AG04449 (cell line): Measurements from ENCODE around the gene KRT32.

Experiments
- CTCF ChIA-PET: fragments of 350-600 bp; formaldehyde crosslinking; extraction: SDS; loops from one replicate; lab custom pipeline; 2021; ENCODE audit warnings: antibody characterized with exemption; lab: Yijun Ruan, JAX
- POLR2A ChIA-PET: fragments of 400-600, 350-600 bp; formaldehyde crosslinking; extraction: SDS; loops from one replicate; lab custom pipeline; 2020; ENCODE audit warnings: antibody characterized with exemption, inconsistent platforms; lab: Yijun Ruan, JAX
- DNase-seq: peaks from one replicate; pipeline ENCODE4 v3.0.0-alpha.2; 2010; ENCODE audit warnings: low read depth, low spot score
- H3K4me3 ChIP-seq: 2 replicates; pipeline ENCODE4 v1.5.1; 2011; ENCODE audit warnings: low read depth, mild to moderate bottlenecking, control low read depth, low read length
- TF ChIP-seq, protein P1 (sequence below): IDR thresholded peaks from one replicate; pipeline ENCODE4 v1.5.1; 2011; ENCODE audit warnings: mild to moderate bottlenecking, moderate library complexity, low read length, control low read depth, inconsistent platforms; ENCODE audit not compliant: insufficient read depth; ENCODE audit errors: missing control alignments

Gene KRT32

DNA sequence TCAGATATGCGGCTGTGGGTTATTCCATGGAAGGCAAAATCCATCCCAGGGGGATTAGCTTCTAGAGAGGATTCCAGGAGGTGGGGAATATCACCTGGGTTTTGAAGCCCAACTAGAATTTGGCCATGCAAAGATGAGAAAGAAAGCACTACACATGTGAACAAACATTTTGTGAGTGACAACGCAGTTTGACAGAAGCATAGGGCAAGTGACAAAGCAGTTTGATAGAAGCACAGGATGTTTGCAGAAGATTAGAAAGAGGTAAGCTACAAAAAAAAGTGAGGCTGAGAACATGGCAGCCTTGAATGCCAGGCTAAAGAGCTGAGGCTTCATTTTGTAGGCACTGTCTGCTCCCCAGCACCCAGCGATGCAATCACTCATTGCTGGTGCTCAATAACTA, 14.1 kb downstream of the KRT32 start:
- DNase-seq: no peak
- POLR2A ChIA-PET: no interaction called here
- CTCF ChIA-PET: interaction anchor here (1.2 kb wide), 1 partner anchor 123 kb away, joined by 3 read pairs; no protein-coding TSS in a partner anchor
- H3K4me3 ChIP-seq: no peak overlapping the region
- TF ChIP-seq, protein P1, sequence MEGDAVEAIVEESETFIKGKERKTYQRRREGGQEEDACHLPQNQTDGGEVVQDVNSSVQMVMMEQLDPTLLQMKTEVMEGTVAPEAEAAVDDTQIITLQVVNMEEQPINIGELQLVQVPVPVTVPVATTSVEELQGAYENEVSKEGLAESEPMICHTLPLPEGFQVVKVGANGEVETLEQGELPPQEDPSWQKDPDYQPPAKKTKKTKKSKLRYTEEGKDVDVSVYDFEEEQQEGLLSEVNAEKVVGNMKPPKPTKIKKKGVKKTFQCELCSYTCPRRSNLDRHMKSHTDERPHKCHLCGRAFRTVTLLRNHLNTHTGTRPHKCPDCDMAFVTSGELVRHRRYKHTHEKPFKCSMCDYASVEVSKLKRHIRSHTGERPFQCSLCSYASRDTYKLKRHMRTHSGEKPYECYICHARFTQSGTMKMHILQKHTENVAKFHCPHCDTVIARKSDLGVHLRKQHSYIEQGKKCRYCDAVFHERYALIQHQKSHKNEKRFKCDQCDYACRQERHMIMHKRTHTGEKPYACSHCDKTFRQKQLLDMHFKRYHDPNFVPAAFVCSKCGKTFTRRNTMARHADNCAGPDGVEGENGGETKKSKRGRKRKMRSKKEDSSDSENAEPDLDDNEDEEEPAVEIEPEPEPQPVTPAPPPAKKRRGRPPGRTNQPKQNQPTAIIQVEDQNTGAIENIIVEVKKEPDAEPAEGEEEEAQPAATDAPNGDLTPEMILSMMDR: no peak

GRCh38 chr17:41452281-41452680, 14.9 kb downstream of the KRT32 start:
- CTCF ChIA-PET: interaction anchor here (0.6 to 1.3 kb wide), 6 partner anchors 43 to 198 kb away, joined by 3 to 7 read pairs (median 3); no protein-coding TSS in a partner anchor
- POLR2A ChIA-PET: no interaction called here

DNA sequence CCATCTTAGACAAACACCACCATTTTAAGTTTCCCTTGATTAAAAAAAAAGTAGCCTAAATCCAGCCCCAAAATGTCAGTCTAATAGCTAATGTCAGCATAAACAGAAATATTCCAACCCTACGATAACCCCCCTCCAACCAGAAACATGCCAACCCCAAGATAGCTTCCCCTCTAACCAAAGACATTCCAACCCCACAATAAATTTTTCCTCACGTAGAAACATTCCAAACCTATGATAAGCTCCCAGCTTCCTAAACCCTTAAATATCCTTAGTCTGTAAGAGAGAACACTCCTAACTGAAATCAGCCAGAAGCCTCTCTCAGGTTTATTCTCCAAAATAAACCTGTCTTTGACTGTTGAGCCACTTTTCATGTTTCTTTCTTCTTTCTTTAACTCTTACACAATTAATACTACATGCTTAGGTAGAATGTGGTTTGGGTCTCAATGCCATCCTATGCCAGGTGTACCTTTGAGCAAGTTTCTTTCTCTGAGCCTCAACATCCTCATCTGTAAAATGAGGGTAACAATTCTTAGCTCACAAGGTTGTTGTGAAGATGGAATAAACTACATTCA, 15.9 kb downstream of the KRT32 start:
- peak; percentile 49 for DNase-seq
- TF ChIP-seq, protein P1: no peak
- no peak overlapping the region for H3K4me3 ChIP-seq
- POLR2A ChIA-PET: interaction anchor here (0.6 kb wide), 1 partner anchor 58 kb away, joined by 3 read pairs; no protein-coding TSS in a partner anchor
- CTCF ChIA-PET: interaction anchor here (1.0 to 1.4 kb wide), 5 partner anchors 9 to 212 kb away, joined by 3 to 7 read pairs (median 4); no protein-coding TSS in a partner anchor

More at GRCh38 chr17:41452281-41452680, 14.9 kb downstream of the KRT32 start:
- TF ChIP-seq, protein P1: no peak
- no peak for DNase-seq
- H3K4me3 ChIP-seq: no peak overlapping the region

DNA sequence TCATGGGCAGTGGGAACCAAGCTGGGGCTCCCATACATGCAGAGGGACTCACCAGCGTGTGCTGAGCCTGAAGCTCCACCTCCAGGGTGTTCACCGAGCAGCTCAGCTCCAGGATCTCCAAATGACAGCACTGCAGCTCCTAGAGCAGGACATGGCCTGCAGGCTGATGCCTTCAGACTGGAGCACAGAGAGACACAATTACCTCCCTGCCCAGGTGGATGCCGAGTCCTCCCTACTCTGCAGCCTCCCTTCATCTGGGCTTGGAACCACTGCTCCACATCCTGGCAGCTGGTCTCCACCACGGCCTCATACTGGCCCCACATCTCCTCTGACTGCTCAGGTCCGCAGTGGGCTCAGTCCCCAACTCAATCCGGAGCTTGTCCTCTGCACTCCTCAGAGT, 18.2 kb downstream of the KRT32 start:
- H3K4me3 ChIP-seq: no peak overlapping the region
- no peak for DNase-seq
- ChIA-PET CTCF (interaction anchor here (1.1 to 2.9 kb wide), 4 partner anchors 11 to 199 kb away, joined by 4 to 8 read pairs (median 6); no protein-coding TSS in a partner anchor), POLR2A (no interaction called here)
- TF ChIP-seq, protein P1: no peak

DNA sequence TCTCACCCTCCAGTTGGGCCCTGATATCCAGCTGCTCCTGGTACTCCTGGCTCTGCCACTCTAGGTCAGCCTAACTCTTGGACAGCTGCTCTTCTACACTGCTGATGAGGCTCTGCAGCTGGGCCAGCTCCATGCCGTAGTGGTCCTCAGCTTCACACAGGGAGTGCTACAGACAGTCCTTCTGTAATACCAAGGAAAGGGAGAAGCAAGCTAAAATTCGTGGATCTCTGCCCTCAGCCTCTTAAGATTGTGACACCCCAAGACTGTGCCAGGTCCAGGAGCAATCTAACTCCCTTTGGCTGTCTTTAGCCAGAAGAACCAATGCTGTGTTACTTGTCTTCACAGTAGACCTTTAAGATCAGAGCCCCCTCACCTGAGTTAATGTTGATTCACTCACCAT, 18.7 kb downstream of the KRT32 start:
- DNase-seq: no peak
- POLR2A ChIA-PET: no interaction called here
- TF ChIP-seq, protein P1: no peak
- CTCF ChIA-PET: interaction anchor here (1.1 to 2.9 kb wide), 5 partner anchors 12 to 200 kb away, joined by 4 to 8 read pairs (median 6); no protein-coding TSS in a partner anchor
- H3K4me3 ChIP-seq: no peak overlapping the region

GRCh38 chr17:41446806-41447205, 20.4 kb downstream of the KRT32 start:
- CTCF ChIA-PET: interaction anchor here (0.7 to 2.9 kb wide), 4 partner anchors 14 to 216 kb away, joined by 3 to 8 read pairs (median 4); no protein-coding TSS in a partner anchor
- peak; percentile 44 for DNase-seq
- H3K4me3 ChIP-seq: no peak overlapping the region
- POLR2A ChIA-PET: interaction anchor here (0.6 kb wide), 1 partner anchor 232 kb away, joined by 3 read pairs; no protein-coding TSS in a partner anchor
- TF ChIP-seq, protein P1: no peak
